Measurements from ENCODE around the gene SERGEF.
"Not testable (repeated sequence)": the region's sequence is repeated elsewhere in the genome, so short reads cannot be mapped to it uniquely, and the experiment has no call there.

SERGEF gene

GRCh38 chr11:17897495-17897894 is 115.4 kb downstream of the SERGEF start:
- no peak overlapping the region for H3K9ac ChIP-seq (ENCODE audit: low read depth, low read length)
- no peak overlapping the region for H3K4me2 ChIP-seq (ENCODE audit: low read length)
- no peaks in the 10 kb centered on the region for H3K9me3 ChIP-seq (replicated peaks; ENCODE audit: low read length)
- H3K27me3 ChIP-seq (ENCODE audit: control insufficient read depth, insufficient read depth, low read length), result no peaks in the 10 kb centered on the region
- no peak overlapping the region for H3K4me3 ChIP-seq (ENCODE audit: low read length)
- no peaks in the 10 kb centered on the region for H3K36me3 ChIP-seq (ENCODE audit: insufficient read depth, low read length)
- H3K4me1 ChIP-seq (ENCODE audit: control insufficient read depth, insufficient read depth, low read length), result no peaks in the 10 kb centered on the region

- not testable (repeated sequence) for H3K4me1 ChIP-seq (ENCODE audit: control insufficient read depth, insufficient read depth, low read length); H3K9ac ChIP-seq (ENCODE audit: low read depth, low read length); H3K4me2 ChIP-seq (ENCODE audit: low read length); H3K36me3 ChIP-seq (ENCODE audit: insufficient read depth, low read length); H3K9me3 ChIP-seq (replicated peaks; ENCODE audit: low read length); H3K27me3 ChIP-seq (ENCODE audit: control insufficient read depth, insufficient read depth, low read length); H3K4me3 ChIP-seq (ENCODE audit: low read length)
These were observed 116.2 kb downstream of the SERGEF start for GRCh38 chr11:17896496-17897151.

GRCh38 chr11:17894929-17895658 is 117.8 kb downstream of the SERGEF start:
- H3K27me3 ChIP-seq (ENCODE audit: control insufficient read depth, insufficient read depth, low read length), result no peaks in the 10 kb centered on the region
- H3K4me3 ChIP-seq (ENCODE audit: low read length), result no peak overlapping the region
- H3K4me2 ChIP-seq (ENCODE audit: low read length), result no peak overlapping the region
- H3K9ac ChIP-seq (ENCODE audit: low read depth, low read length), result no peak overlapping the region
- no peaks in the 10 kb centered on the region for H3K36me3 ChIP-seq (ENCODE audit: insufficient read depth, low read length)
- no peaks in the 10 kb centered on the region for H3K9me3 ChIP-seq (replicated peaks; ENCODE audit: low read length)
- H3K4me1 ChIP-seq (ENCODE audit: control insufficient read depth, insufficient read depth, low read length), result no peaks in the 10 kb centered on the region

- H3K4me3 ChIP-seq (ENCODE audit: low read length), result no peak overlapping the region
- no peaks in the 10 kb centered on the region for H3K4me1 ChIP-seq (ENCODE audit: control insufficient read depth, insufficient read depth, low read length)
- no peak overlapping the region for H3K9ac ChIP-seq (ENCODE audit: low read depth, low read length)
- no peaks in the 10 kb centered on the region for H3K27me3 ChIP-seq (ENCODE audit: control insufficient read depth, insufficient read depth, low read length)
- H3K36me3 ChIP-seq (ENCODE audit: insufficient read depth, low read length), result no peaks in the 10 kb centered on the region
- no peak overlapping the region for H3K4me2 ChIP-seq (ENCODE audit: low read length)
- H3K9me3 ChIP-seq (replicated peaks; ENCODE audit: low read length), result no peaks in the 10 kb centered on the region
These were observed 120.4 kb downstream of the SERGEF start for GRCh38 chr11:17892409-17892808.

- H3K4me2 ChIP-seq (ENCODE audit: low read length), result no peak overlapping the region
- H3K4me3 ChIP-seq (ENCODE audit: low read length), result no peak overlapping the region
- H3K36me3 ChIP-seq (ENCODE audit: insufficient read depth, low read length), result no peaks in the 10 kb centered on the region
- H3K4me1 ChIP-seq (ENCODE audit: control insufficient read depth, insufficient read depth, low read length), result no peaks in the 10 kb centered on the region
- no peaks in the 10 kb centered on the region for H3K27me3 ChIP-seq (ENCODE audit: control insufficient read depth, insufficient read depth, low read length)
- H3K9ac ChIP-seq (ENCODE audit: low read depth, low read length), result no peak overlapping the region
- H3K9me3 ChIP-seq (replicated peaks; ENCODE audit: low read length), result no peaks in the 10 kb centered on the region
These were observed 122.5 kb downstream of the SERGEF start for GRCh38 chr11:17890325-17890724.

GRCh38 chr11:17887779-17888178 is 125.1 kb downstream of the SERGEF start:
- H3K36me3 ChIP-seq (ENCODE audit: insufficient read depth, low read length), result no peaks in the 10 kb centered on the region
- H3K9me3 ChIP-seq (replicated peaks; ENCODE audit: low read length), result no peaks in the 10 kb centered on the region
- H3K27me3 ChIP-seq (ENCODE audit: control insufficient read depth, insufficient read depth, low read length), result no peaks in the 10 kb centered on the region
- H3K4me3 ChIP-seq (ENCODE audit: low read length), result no peak overlapping the region
- no peaks in the 10 kb centered on the region for H3K4me1 ChIP-seq (ENCODE audit: control insufficient read depth, insufficient read depth, low read length)
- H3K9ac ChIP-seq (ENCODE audit: low read depth, low read length), result no peak overlapping the region
- H3K4me2 ChIP-seq (ENCODE audit: low read length), result no peak overlapping the region

- Histone ChIP-seq H3K4me2 (ENCODE audit: low read length) (no peak overlapping the region), H3K4me3 (ENCODE audit: low read length) (no peak overlapping the region), H3K9ac (ENCODE audit: low read depth, low read length) (no peak overlapping the region), H3K4me1 (ENCODE audit: control insufficient read depth, insufficient read depth, low read length) (no peaks in the 10 kb centered on the region), H3K36me3 (ENCODE audit: insufficient read depth, low read length) (no peaks in the 10 kb centered on the region), H3K9me3 (replicated peaks; ENCODE audit: low read length) (no peaks in the 10 kb centered on the region), H3K27me3 (ENCODE audit: control insufficient read depth, insufficient read depth, low read length) (no peaks in the 10 kb centered on the region)
These were observed 128.9 kb downstream of the SERGEF start for GRCh38 chr11:17883946-17884345.

- no peak overlapping the region for H3K4me2 ChIP-seq (ENCODE audit: low read length)
- no peaks in the 10 kb centered on the region for H3K9me3 ChIP-seq (replicated peaks; ENCODE audit: low read length)
- no peak overlapping the region for H3K4me3 ChIP-seq (ENCODE audit: low read length)
These were observed 129.8 kb downstream of the SERGEF start for GRCh38 chr11:17883057-17883456.

GRCh38 chr11:17878743-17879142 is 134.1 kb downstream of the SERGEF start:
- Histone ChIP-seq H3K4me1 (ENCODE audit: control insufficient read depth, insufficient read depth, low read length) (no peaks in the 10 kb centered on the region), H3K36me3 (ENCODE audit: insufficient read depth, low read length) (no peaks in the 10 kb centered on the region), H3K27me3 (ENCODE audit: control insufficient read depth, insufficient read depth, low read length) (no peaks in the 10 kb centered on the region), H3K9me3 (replicated peaks; ENCODE audit: low read length) (no peaks in the 10 kb centered on the region), H3K4me2 (ENCODE audit: low read length) (no peak overlapping the region), H3K4me3 (ENCODE audit: low read length) (no peak overlapping the region), H3K9ac (ENCODE audit: low read depth, low read length) (no peak overlapping the region)

More at GRCh38 chr11:17883057-17883456, 129.8 kb downstream of the SERGEF start:
- Histone ChIP-seq H3K9ac (ENCODE audit: low read depth, low read length) (no peak overlapping the region), H3K4me1 (ENCODE audit: control insufficient read depth, insufficient read depth, low read length) (no peaks in the 10 kb centered on the region), H3K36me3 (ENCODE audit: insufficient read depth, low read length) (no peaks in the 10 kb centered on the region), H3K27me3 (ENCODE audit: control insufficient read depth, insufficient read depth, low read length) (no peaks in the 10 kb centered on the region)

- no peak overlapping the region for H3K4me3 ChIP-seq (ENCODE audit: low read length)
- H3K4me1 ChIP-seq (ENCODE audit: control insufficient read depth, insufficient read depth, low read length), result no peaks in the 10 kb centered on the region
- no peak overlapping the region for H3K9ac ChIP-seq (ENCODE audit: low read depth, low read length)
- H3K9me3 ChIP-seq (replicated peaks; ENCODE audit: low read length), result no peaks in the 10 kb centered on the region
- no peaks in the 10 kb centered on the region for H3K27me3 ChIP-seq (ENCODE audit: control insufficient read depth, insufficient read depth, low read length)
- H3K4me2 ChIP-seq (ENCODE audit: low read length), result no peak overlapping the region
- H3K36me3 ChIP-seq (ENCODE audit: insufficient read depth, low read length), result no peaks in the 10 kb centered on the region
These were observed 135.0 kb downstream of the SERGEF start for GRCh38 chr11:17877886-17878285.

GRCh38 chr11:17876827-17877226 is 136.0 kb downstream of the SERGEF start:
- Histone ChIP-seq H3K36me3 (ENCODE audit: insufficient read depth, low read length) (no peaks in the 10 kb centered on the region), H3K4me2 (ENCODE audit: low read length) (no peak overlapping the region), H3K4me1 (ENCODE audit: control insufficient read depth, insufficient read depth, low read length) (no peaks in the 10 kb centered on the region), H3K9me3 (replicated peaks; ENCODE audit: low read length) (no peaks in the 10 kb centered on the region), H3K4me3 (ENCODE audit: low read length) (no peak overlapping the region), H3K9ac (ENCODE audit: low read depth, low read length) (no peak overlapping the region), H3K27me3 (ENCODE audit: control insufficient read depth, insufficient read depth, low read length) (no peaks in the 10 kb centered on the region)

GRCh38 chr11:17875891-17876290 is 137.0 kb downstream of the SERGEF start:
- Histone ChIP-seq H3K36me3 (ENCODE audit: insufficient read depth, low read length) (no peaks in the 10 kb centered on the region), H3K27me3 (ENCODE audit: control insufficient read depth, insufficient read depth, low read length) (no peaks in the 10 kb centered on the region), H3K9ac (ENCODE audit: low read depth, low read length) (no peak overlapping the region), H3K4me3 (ENCODE audit: low read length) (no peak overlapping the region), H3K4me1 (ENCODE audit: control insufficient read depth, insufficient read depth, low read length) (no peaks in the 10 kb centered on the region), H3K9me3 (replicated peaks; ENCODE audit: low read length) (no peaks in the 10 kb centered on the region), H3K4me2 (ENCODE audit: low read length) (no peak overlapping the region)

Measured in skeletal muscle satellite cell (primary cell).